B cell (primary cell): ENCODE measurements around the gene CHRD. TPM values are rescaled to one million over a fixed set of nuclear protein-coding genes. Genes with fewer than 3 reads are reported as not detected.

Source experiments
- ATAC-seq: fragments of 200-7000 bp; cut with Tn5 transposase; one replicate; pipeline ENCODE4 v1.10.0; 2021; ENCODE audit warnings: low read depth, mild to moderate bottlenecking, moderate number of reproducible peaks, moderate library complexity
- CTCF ChIA-PET: fragments of 350-600 bp; sonication (Branson Sonifier 250); formaldehyde crosslinking; loops from one replicate; lab custom pipeline; 2021; ENCODE audit warnings: antibody characterized with exemption, inconsistent platforms; lab: Charles Lee
- POLR2A ChIA-PET: fragments of 350-600 bp; sonication (Branson Sonifier 250); formaldehyde crosslinking; loops from one replicate; lab custom pipeline; 2021; ENCODE audit warnings: antibody characterized with exemption; lab: Charles Lee
- DNase-seq: peaks from one replicate; pipeline ENCODE4 v3.0.0; 2013
- H2AFZ ChIP-seq: 2 replicates; pipeline ENCODE4 v1.6.1; 2012; ENCODE audit warnings: mild to moderate bottlenecking, low read depth, low read length; ENCODE audit not compliant: insufficient read depth, poor library complexity, severe bottlenecking
- H3K27ac ChIP-seq, 2 donors: 1 replicate in 1 of 2; 2 replicates in 1 of 2; pipeline ENCODE4 v1.5.1; 2012 to 2013; ENCODE audit warnings: low read length in 2 of 2, mild to moderate bottlenecking in 2 of 2, moderate library complexity in 1 of 2
- H3K27me3 ChIP-seq, 4 experiments: fragments of 200-600 bp in 1 of 4; sonication (generic) in 1 of 4; replicated peaks in 1 of 4; 1 replicate in 2 of 4; 2 replicates in 2 of 4; pipeline versions ENCODE4 v1.6.1 to v1.7.0; 2013 to 2016; ENCODE audit warnings: low read length in 3 of 4, mild to moderate bottlenecking in 2 of 4, mixed read lengths in 1 of 4, moderate library complexity in 1 of 4; ENCODE audit not compliant: insufficient read depth in 4 of 4, control insufficient read depth in 3 of 4; ENCODE audit errors: control extremely low read depth in 1 of 4
- H3K36me3 ChIP-seq, 2 experiments: replicated peaks in 1 of 2; 1 replicate in 1 of 2; 2 replicates in 1 of 2; pipeline versions ENCODE4 v1.6.1 to v1.7.1; 2013; ENCODE audit warnings: low read length in 1 of 2; ENCODE audit not compliant: insufficient read depth in 2 of 2, control insufficient read depth in 1 of 2; ENCODE audit errors: control extremely low read depth in 1 of 2, extremely low read depth in 1 of 2
- H3K4me1 ChIP-seq, 2 donors: fragments of 200-600 bp in 1 of 2; sonication (generic) in 1 of 2; 1 replicate in 1 of 2; 2 replicates in 1 of 2; pipeline versions ENCODE4 v1.5.1 to v1.6.1; 2013 to 2017; ENCODE audit warnings: low read length in 2 of 2; ENCODE audit not compliant: control insufficient read depth in 2 of 2, insufficient read depth in 2 of 2
- H3K4me2 ChIP-seq: replicated peaks from 2 replicates; pipeline ENCODE3; 2012; ENCODE audit warnings: mild to moderate bottlenecking, low read depth, low read length; ENCODE audit not compliant: poor library complexity, severe bottlenecking
- H3K4me3 ChIP-seq, 5 experiments: fragments of 200-600 bp in 1 of 5; sonication (generic) in 1 of 5; 1 replicate in 3 of 5; 2 replicates in 2 of 5; pipeline versions ENCODE4 v1.5.1 to v1.7.0; 2011 to 2016; ENCODE audit warnings: low read length in 4 of 5, mild to moderate bottlenecking in 4 of 5, low read depth in 2 of 5, control low read depth in 1 of 5, moderate library complexity in 1 of 5; ENCODE audit not compliant: insufficient read depth in 1 of 5; ENCODE audit errors: control extremely low read depth in 1 of 5, extremely low read depth in 1 of 5
- H3K79me2 ChIP-seq: fragments of 200-600 bp; sonication (generic); one replicate; pipeline ENCODE4 v1.6.0; 2016; ENCODE audit warnings: low read length; ENCODE audit not compliant: control insufficient read depth, insufficient read depth
- H3K9ac ChIP-seq: fragments of 200-600 bp; sonication (generic); 2 replicates; pipeline ENCODE4 v1.6.1; 2017; ENCODE audit warnings: mild to moderate bottlenecking, low read length, moderate library complexity
- H3K9me3 ChIP-seq, 3 donors: one replicate each; pipeline versions ENCODE4 v1.6.1 to v1.7.1; 2013; ENCODE audit warnings: low read length in 2 of 3; ENCODE audit not compliant: control insufficient read depth in 2 of 3, insufficient read depth in 1 of 3; ENCODE audit errors: control extremely low read depth in 1 of 3
- H4K20me1 ChIP-seq: 2 replicates; pipeline ENCODE4 v1.6.0; 2012; ENCODE audit warnings: mild to moderate bottlenecking, low read length; ENCODE audit not compliant: insufficient read depth, control insufficient read depth, poor library complexity, severe bottlenecking
- H3K27ac Mint-ChIP-seq: one replicate; pipeline ENCODE4 v1.8.0; 2021; ENCODE audit warnings: mixed read lengths
- H3K27me3 Mint-ChIP-seq: one replicate; pipeline ENCODE4 v1.8.0; 2021; ENCODE audit warnings: mixed read lengths
- H3K4me1 Mint-ChIP-seq: one replicate; pipeline ENCODE4 v1.8.0; 2021; ENCODE audit warnings: mixed read lengths
- H3K4me3 Mint-ChIP-seq: one replicate; pipeline ENCODE4 v1.8.0; 2021; ENCODE audit warnings: mixed read lengths
- H3K9me3 Mint-ChIP-seq: one replicate; pipeline ENCODE4 v1.8.0; 2022; ENCODE audit warnings: mixed read lengths; ENCODE audit not compliant: insufficient read depth
- CTCF ChIP-seq: fragments of 200-600 bp; IDR thresholded peaks from one replicate; pipeline ENCODE4 v1.8.0; 2022; ENCODE audit warnings: antibody characterized with exemption, mild to moderate bottlenecking
- EZH2 ChIP-seq: IDR thresholded peaks from 2 replicates; pipeline ENCODE4 v1.6.1; 2012; ENCODE audit warnings: borderline replicate concordance, low read depth, mild to moderate bottlenecking, moderate library complexity, low read length; ENCODE audit not compliant: insufficient read depth, poor library complexity, severe bottlenecking
- WGBS: methylation state at CpG from one replicate; pipeline ENCODE4 v1.1.5; 2013; ENCODE audit warnings: missing lambda C conversion rate; ENCODE audit not compliant: insufficient coverage; 5-methylcytosine and 5-hydroxymethylcytosine counted together
- intact Hi-C: fragments of 100-400 bp; cut with micrococcal nuclease; formaldehyde crosslinking; loops from one replicate; pipeline ENCODE4 v1.10.0; 2022
- polyA plus RNA-seq: library from polyadenylated mRNA; depleted of rRNA; stranded (reverse); fragments of >200 nt; gene quantifications from 2 replicates; pipeline ENCODE4 v1.2.3, GENCODE V29; 2012
- total RNA-seq, 2 donors: library from RNA; stranded (reverse); fragments of 120-200 nt in 1 of 2; gene quantifications; 1 replicate in 1 of 2; 2 replicates in 1 of 2; pipeline versions ENCODE4 v1.2.3 to v1.2.4, GENCODE V29; 2013 to 2022

Gene CHRD
- total and polyA plus RNA-seq, 2 donors (not counting 1 experiment from before 2014, with no cell fraction given) = not detected

- POLR2A ChIA-PET = no interaction called here
- H3K27me3 Mint-ChIP-seq = peaks cover 55% of the 10 kb centered on the region
These were observed 4.5 kb downstream of the CHRD start for GRCh38 chr3:184384342-184384741.

More at GRCh38 chr3:184384342-184384741, 4.5 kb downstream of the CHRD start:
- Histone ChIP-seq H3K9ac (no peak overlapping the region), H3K4me2 (no peak overlapping the region), H3K36me3 (no peaks in the 10 kb centered on the region), H4K20me1 (no peaks in the 10 kb centered on the region), H3K4me1 (peaks cover 13 to 15% of the 10 kb centered on the region in 2 donors), H3K79me2 (no peaks in the 10 kb centered on the region), H3K27me3 (peaks cover 0 to 45% (median 13%) of the 10 kb centered on the region in 4 experiments), H2AFZ (no peak overlapping the region), H3K9me3 (peaks cover 0 to 5% (median 0%) of the 10 kb centered on the region in 3 donors), H3K27ac (no peak overlapping the region), H3K4me3 (no peak overlapping the region)
- TF ChIP-seq EZH2 (no peak), CTCF (no peak)
- no peak for DNase-seq
- H3K9me3 Mint-ChIP-seq = no peaks in the 10 kb centered on the region
- intact Hi-C loops = no loop called here
- peaks cover 12% of the 10 kb centered on the region for H3K4me1 Mint-ChIP-seq
- no peak overlapping the region for H3K4me3 Mint-ChIP-seq
- no peak for ATAC-seq
- CTCF ChIA-PET = interaction anchor here (0.6 to 1.1 kb wide), 3 partner anchors 13 to 130 kb away, joined by 3 to 5 read pairs (median 4); no protein-coding TSS in a partner anchor
- 83% methylated on average over 8 of the region's 9 CpGs for WGBS
- no peak overlapping the region for H3K27ac Mint-ChIP-seq
